ENCODE results near the gene PHKG2.

PHKG2 gene

GRCh38 chr16:30757316-30757715 is 9.1 kb downstream of the PHKG2 start:
- DNase-seq (ENCODE audit: low read depth, low spot score): no peak

GRCh38 chr16:30758988-30759491 is 10.8 kb downstream of the PHKG2 start:
- DNase-seq (ENCODE audit: low read depth, low spot score): no peak

- DNase-seq (ENCODE audit: low read depth, low spot score): no peak
These were observed 11.9 kb downstream of the PHKG2 start for GRCh38 chr16:30760001-30760559.

GRCh38 chr16:30760577-30761426 is 12.6 kb downstream of the PHKG2 start:
- DNase-seq (ENCODE audit: low read depth, low spot score): no peak

GRCh38 chr16:30761427-30761927 is 13.3 kb downstream of the PHKG2 start:
- DNase-seq (ENCODE audit: low read depth, low spot score): peak; percentile 50

- DNase-seq (ENCODE audit: low read depth, low spot score): peak; percentile 99
These were observed 14.0 kb downstream of the PHKG2 start, which contains the start of the genes CFAP119 and RNF40 for GRCh38 chr16:30761928-30762902. TSS of gene CFAP119 (minus strand) at chr16:30762062. CDS start at chr16:30761748, 314 bp downstream. TSS of gene RNF40 (plus strand) at chr16:30762322. CDS start at chr16:30762546, 224 bp downstream.

- DNase-seq (ENCODE audit: low read depth, low spot score): no peak
These were observed 14.9 kb downstream of the PHKG2 start for GRCh38 chr16:30762991-30763725.

GRCh38 chr16:30764086-30764485 is 15.9 kb downstream of the PHKG2 start:
- DNase-seq (ENCODE audit: low read depth, low spot score): no peak

- DNase-seq (ENCODE audit: low read depth, low spot score): no peak
These were observed 16.7 kb downstream of the PHKG2 start for GRCh38 chr16:30764816-30765465.

- no peak for DNase-seq (ENCODE audit: low read depth, low spot score)
These were observed 18.1 kb downstream of the PHKG2 start for GRCh38 chr16:30766206-30766932.

GRCh38 chr16:30766933-30767284 is 18.7 kb downstream of the PHKG2 start:
- DNase-seq (ENCODE audit: low read depth, low spot score): no peak

GRCh38 chr16:30767767-30768465 is 19.7 kb downstream of the PHKG2 start:
- DNase-seq (ENCODE audit: low read depth, low spot score): no peak

- no peak for DNase-seq (ENCODE audit: low read depth, low spot score)
These were observed 20.5 kb downstream of the PHKG2 start for GRCh38 chr16:30768583-30769181.

- no peak for DNase-seq (ENCODE audit: low read depth, low spot score)
These were observed 21.3 kb downstream of the PHKG2 start for GRCh38 chr16:30769379-30770089.

GRCh38 chr16:30771726-30772125 is 23.5 kb downstream of the PHKG2 start:
- no peak for DNase-seq (ENCODE audit: low read depth, low spot score)

GRCh38 chr16:30773826-30774225 is 25.6 kb downstream of the PHKG2 start:
- DNase-seq (ENCODE audit: low read depth, low spot score): no peak

- no peak for DNase-seq (ENCODE audit: low read depth, low spot score)
These were observed 26.3 kb downstream of the PHKG2 start for GRCh38 chr16:30774367-30775130.

Data from astrocyte of the hippocampus (primary cell).